GM19035 (cell line): ENCODE data around the gene CCSER1.

Experiments
- ATAC-seq: cut with Tn5 transposase; IDR thresholded peaks from one replicate; pipeline ENCODE4 v1.9.1; 2021; ENCODE audit not compliant: unreplicated experiment

CCSER1 gene

GRCh38 chr4:90189178-90189577 is 62.0 kb downstream of the CCSER1 start:
- ATAC-seq: no peak

- no peak for ATAC-seq
These were observed 62.8 kb downstream of the CCSER1 start for GRCh38 chr4:90189946-90190345.

- ATAC-seq: no peak
These were observed 63.3 kb downstream of the CCSER1 start for GRCh38 chr4:90190525-90190924.

- no peak for ATAC-seq
These were observed 71.1 kb downstream of the CCSER1 start for GRCh38 chr4:90198086-90198847.

GRCh38 chr4:90207887-90208454 is 80.8 kb downstream of the CCSER1 start:
- no peak for ATAC-seq

GRCh38 chr4:90209922-90210321 is 82.7 kb downstream of the CCSER1 start:
- ATAC-seq: no peak

GRCh38 chr4:90211174-90211573 is 84.0 kb downstream of the CCSER1 start:
- no peak for ATAC-seq

- ATAC-seq: peak; percentile 70
These were observed 88.1 kb downstream of the CCSER1 start for GRCh38 chr4:90215286-90215685.

GRCh38 chr4:90219822-90220221 is 92.6 kb downstream of the CCSER1 start:
- no peak for ATAC-seq

GRCh38 chr4:90220459-90220858 is 93.3 kb downstream of the CCSER1 start:
- no peak for ATAC-seq

GRCh38 chr4:90226734-90227133 is 99.5 kb downstream of the CCSER1 start:
- ATAC-seq: no peak

GRCh38 chr4:90227177-90227576 is 100.0 kb downstream of the CCSER1 start:
- no peak for ATAC-seq

- no peak for ATAC-seq
These were observed 107.8 kb downstream of the CCSER1 start for GRCh38 chr4:90234916-90235547.

- ATAC-seq: no peak
These were observed 110.7 kb downstream of the CCSER1 start for GRCh38 chr4:90237751-90238530.

GRCh38 chr4:90240333-90240732 is 113.1 kb downstream of the CCSER1 start:
- no peak for ATAC-seq

GRCh38 chr4:90241008-90241407 is 113.8 kb downstream of the CCSER1 start:
- ATAC-seq: no peak

GRCh38 chr4:90245837-90246236 is 118.6 kb downstream of the CCSER1 start:
- ATAC-seq: no peak

GRCh38 chr4:90246816-90247215 is 119.6 kb downstream of the CCSER1 start:
- no peak for ATAC-seq

- no peak for ATAC-seq
These were observed 127.2 kb downstream of the CCSER1 start for GRCh38 chr4:90254357-90254756.

GRCh38 chr4:90274175-90274574 is 147.0 kb downstream of the CCSER1 start:
- no peak for ATAC-seq

- ATAC-seq: no peak
These were observed 153.8 kb downstream of the CCSER1 start for GRCh38 chr4:90280954-90281353.
